ENCODE results near the gene SCT.

Gene SCT

GRCh38 chr11:629237-629583 is 2.2 kb upstream of the SCT start:
- H3K18ac ChIP-seq (ENCODE audit: low read depth in 1 of 2, low read length in 2 of 2) = no peak overlapping the region
- H2BK120ac ChIP-seq (ENCODE audit: low read depth, low read length) = no peak overlapping the region
- H2AFZ ChIP-seq (ENCODE audit: low read depth, low read length) = no peak overlapping the region
- no peak overlapping the region for H3K9ac ChIP-seq (ENCODE audit: low read length)
- no peak overlapping the region for H4K91ac ChIP-seq (ENCODE audit: low read length)
- no peak overlapping the region for H2BK5ac ChIP-seq (ENCODE audit: low read depth, low read length, poor library complexity, severe bottlenecking)
- DNase-seq = no peak
- no peak overlapping the region for H3K14ac ChIP-seq (ENCODE audit: low read length in 2 of 2)
- peaks cover under 1% of the 10 kb centered on the region for H3K79me1 ChIP-seq (replicated peaks; ENCODE audit: low read length, poor library complexity, severe bottlenecking)
- no peak overlapping the region for H3K23ac ChIP-seq (ENCODE audit: low read length in 2 of 2)
- H3K9me3 ChIP-seq (ENCODE audit: control insufficient read depth, low read length) = no peaks in the 10 kb centered on the region
- H3K4me2 ChIP-seq (ENCODE audit: low read length, poor library complexity, severe bottlenecking) = no peak overlapping the region
- H3K27me3 ChIP-seq (ENCODE audit: control insufficient read depth in 1 of 2, insufficient read depth in 1 of 2, low read length in 2 of 2) = peaks cover 18% of the 10 kb centered on the region in 2 experiments
- H3K36me3 ChIP-seq (ENCODE audit: control insufficient read depth in 1 of 2, insufficient read depth in 2 of 2, low read depth in 1 of 2, low read length in 2 of 2) = peaks cover 0 to 22% of the 10 kb centered on the region in 2 experiments
- H3K4me1 ChIP-seq (ENCODE audit: control insufficient read depth, insufficient read depth, low read depth, low read length) = peaks cover 20% of the 10 kb centered on the region
- no peak overlapping the region for H2BK12ac ChIP-seq (ENCODE audit: low read length in 2 of 2)
- H3K4ac ChIP-seq (ENCODE audit: low read depth in 1 of 2, low read length in 2 of 2) = no peak overlapping the region
- WGBS = 84% methylated on average over 8 of the region's 10 CpGs
- H4K8ac ChIP-seq (ENCODE audit: low read length) = no peak overlapping the region
- no peak overlapping the region for H2BK15ac ChIP-seq (ENCODE audit: low read depth, poor library complexity, severe bottlenecking)
- no peak overlapping the region for H3K27ac ChIP-seq (ENCODE audit: low read length, poor library complexity, severe bottlenecking)
- no peak overlapping the region for H2AK5ac ChIP-seq (ENCODE audit: low read length, severe bottlenecking)
- H3K4me3 ChIP-seq (ENCODE audit: insufficient read depth in 1 of 2, low read depth in 1 of 2, low read length in 2 of 2) = no peak overlapping the region

DNA sequence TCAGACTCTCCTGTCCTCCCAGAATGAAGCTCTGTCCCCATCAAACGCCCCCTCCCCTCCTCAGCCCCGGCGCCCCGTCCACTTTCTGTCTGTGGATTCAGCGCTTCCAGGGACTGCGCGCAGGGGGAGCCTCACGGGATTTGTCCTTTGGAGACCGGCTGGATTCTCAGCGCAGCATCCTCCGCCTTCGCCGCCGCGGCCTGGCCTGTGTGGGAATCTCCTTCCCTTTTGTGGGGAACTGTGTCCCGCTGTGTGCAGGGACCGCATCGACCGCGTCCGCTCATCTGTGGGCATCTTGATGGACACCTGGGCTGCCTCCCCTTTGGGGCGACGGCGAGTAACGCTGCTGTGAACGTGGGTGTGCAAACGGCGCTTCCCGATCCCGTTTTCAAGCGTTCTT is 1.1 kb upstream of the SCT start:
- peaks cover 0 to 32% of the 10 kb centered on the region in 2 experiments for H3K36me3 ChIP-seq (ENCODE audit: control insufficient read depth in 1 of 2, insufficient read depth in 2 of 2, low read depth in 1 of 2, low read length in 2 of 2)
- no peak for DNase-seq
- no peak overlapping the region for H3K27ac ChIP-seq (ENCODE audit: low read length, poor library complexity, severe bottlenecking)
- H3K79me1 ChIP-seq (replicated peaks; ENCODE audit: low read length, poor library complexity, severe bottlenecking) = peaks cover 2% of the 10 kb centered on the region
- no peak overlapping the region for H3K4me3 ChIP-seq (ENCODE audit: insufficient read depth in 1 of 2, low read depth in 1 of 2, low read length in 2 of 2)
- H2BK12ac ChIP-seq (ENCODE audit: low read length in 2 of 2) = no peak overlapping the region
- no peak overlapping the region for H3K4me2 ChIP-seq (ENCODE audit: low read length, poor library complexity, severe bottlenecking)
- H4K91ac ChIP-seq (ENCODE audit: low read length) = peak overlapping the region; percentile 25
- H2BK5ac ChIP-seq (ENCODE audit: low read depth, low read length, poor library complexity, severe bottlenecking) = no peak overlapping the region
- no peak overlapping the region for H3K23ac ChIP-seq (ENCODE audit: low read length in 2 of 2)
- H2AK5ac ChIP-seq (ENCODE audit: low read length, severe bottlenecking) = peak overlapping the region; percentile 56
- H3K9me3 ChIP-seq (ENCODE audit: control insufficient read depth, low read length) = no peaks in the 10 kb centered on the region
- H3K9ac ChIP-seq (ENCODE audit: low read length) = no peak overlapping the region
- no peak overlapping the region for H3K18ac ChIP-seq (ENCODE audit: low read depth in 1 of 2, low read length in 2 of 2)
- H2BK120ac ChIP-seq (ENCODE audit: low read depth, low read length) = no peak overlapping the region
- H3K14ac ChIP-seq (ENCODE audit: low read length in 2 of 2) = no peak overlapping the region
- no peak overlapping the region for H3K4ac ChIP-seq (ENCODE audit: low read depth in 1 of 2, low read length in 2 of 2)
- no peak overlapping the region for H2AFZ ChIP-seq (ENCODE audit: low read depth, low read length)
- H2BK15ac ChIP-seq (ENCODE audit: low read depth, poor library complexity, severe bottlenecking) = no peak overlapping the region
- peaks cover 18% of the 10 kb centered on the region in 2 experiments for H3K27me3 ChIP-seq (ENCODE audit: control insufficient read depth in 1 of 2, insufficient read depth in 1 of 2, low read length in 2 of 2)
- WGBS = 92% methylated on average over 31 of the region's 31 CpGs
- peaks cover 23% of the 10 kb centered on the region for H3K4me1 ChIP-seq (ENCODE audit: control insufficient read depth, insufficient read depth, low read depth, low read length)
- H4K8ac ChIP-seq (ENCODE audit: low read length) = no peak overlapping the region

- Histone ChIP-seq H3K27ac (ENCODE audit: low read length, poor library complexity, severe bottlenecking) (no peak overlapping the region), H3K14ac (ENCODE audit: low read length in 2 of 2) (no peak overlapping the region), H3K18ac (ENCODE audit: low read depth in 1 of 2, low read length in 2 of 2) (no peak overlapping the region), H3K23ac (ENCODE audit: low read length in 2 of 2) (no peak overlapping the region), H4K8ac (ENCODE audit: low read length) (no peak overlapping the region), H3K4me1 (ENCODE audit: control insufficient read depth, insufficient read depth, low read depth, low read length) (peaks cover 23% of the 10 kb centered on the region), H3K9ac (ENCODE audit: low read length) (no peak overlapping the region), H4K91ac (ENCODE audit: low read length) (no peak overlapping the region), H3K9me3 (ENCODE audit: control insufficient read depth, low read length) (no peaks in the 10 kb centered on the region), H3K4me3 (ENCODE audit: insufficient read depth in 1 of 2, low read depth in 1 of 2, low read length in 2 of 2) (no peak overlapping the region), H2BK120ac (ENCODE audit: low read depth, low read length) (no peak overlapping the region), H2BK15ac (ENCODE audit: low read depth, poor library complexity, severe bottlenecking) (no peak overlapping the region), H3K4ac (ENCODE audit: low read depth in 1 of 2, low read length in 2 of 2) (no peak overlapping the region), H2AFZ (ENCODE audit: low read depth, low read length) (no peak overlapping the region), H3K27me3 (ENCODE audit: control insufficient read depth in 1 of 2, insufficient read depth in 1 of 2, low read length in 2 of 2) (peaks cover 18% of the 10 kb centered on the region in 2 experiments), H2BK12ac (ENCODE audit: low read length in 2 of 2) (no peak overlapping the region), H2AK5ac (ENCODE audit: low read length, severe bottlenecking) (no peak overlapping the region), H3K79me1 (replicated peaks; ENCODE audit: low read length, poor library complexity, severe bottlenecking) (peaks cover 2% of the 10 kb centered on the region), H3K4me2 (ENCODE audit: low read length, poor library complexity, severe bottlenecking) (no peak overlapping the region), H3K36me3 (ENCODE audit: control insufficient read depth in 1 of 2, insufficient read depth in 2 of 2, low read depth in 1 of 2, low read length in 2 of 2) (peaks cover 0 to 32% of the 10 kb centered on the region in 2 experiments), H2BK5ac (ENCODE audit: low read depth, low read length, poor library complexity, severe bottlenecking) (no peak overlapping the region)
- DNase-seq = no peak
- 84% methylated on average over 4 of the region's 28 CpGs for WGBS
Measured at GRCh38 chr11:627308-627576, 261 bp upstream of the SCT start.

- Histone ChIP-seq H3K27ac (ENCODE audit: low read length, poor library complexity, severe bottlenecking) (no peak overlapping the region), H3K23ac (ENCODE audit: low read length in 2 of 2) (no peak overlapping the region), H3K36me3 (ENCODE audit: control insufficient read depth in 1 of 2, insufficient read depth in 2 of 2, low read depth in 1 of 2, low read length in 2 of 2) (peaks cover 0 to 46% of the 10 kb centered on the region in 2 experiments), H2BK12ac (ENCODE audit: low read length in 2 of 2) (no peak overlapping the region), H3K9ac (ENCODE audit: low read length) (no peak overlapping the region), H3K4me1 (ENCODE audit: control insufficient read depth, insufficient read depth, low read depth, low read length) (peaks cover 27% of the 10 kb centered on the region), H3K4me2 (ENCODE audit: low read length, poor library complexity, severe bottlenecking) (no peak overlapping the region), H2AK5ac (ENCODE audit: low read length, severe bottlenecking) (no peak overlapping the region), H4K91ac (ENCODE audit: low read length) (peak overlapping the region; percentile 20), H2AFZ (ENCODE audit: low read depth, low read length) (no peak overlapping the region), H3K18ac (ENCODE audit: low read depth in 1 of 2, low read length in 2 of 2) (no peak overlapping the region), H2BK5ac (ENCODE audit: low read depth, low read length, poor library complexity, severe bottlenecking) (no peak overlapping the region), H3K14ac (ENCODE audit: low read length in 2 of 2) (no peak overlapping the region), H2BK15ac (ENCODE audit: low read depth, poor library complexity, severe bottlenecking) (no peak overlapping the region), H2BK120ac (ENCODE audit: low read depth, low read length) (no peak overlapping the region), H3K27me3 (ENCODE audit: control insufficient read depth in 1 of 2, insufficient read depth in 1 of 2, low read length in 2 of 2) (peaks cover 18% of the 10 kb centered on the region in 2 experiments), H3K4me3 (ENCODE audit: insufficient read depth in 1 of 2, low read depth in 1 of 2, low read length in 2 of 2) (no peak overlapping the region), H3K79me1 (replicated peaks; ENCODE audit: low read length, poor library complexity, severe bottlenecking) (peaks cover 2% of the 10 kb centered on the region), H3K9me3 (ENCODE audit: control insufficient read depth, low read length) (no peaks in the 10 kb centered on the region), H4K8ac (ENCODE audit: low read length) (no peak overlapping the region), H3K4ac (ENCODE audit: low read depth in 1 of 2, low read length in 2 of 2) (no peak overlapping the region)
- 86% methylated on average over 20 of the region's 22 CpGs for WGBS
- no peak for DNase-seq
Measured at GRCh38 chr11:625636-626268, 1.2 kb downstream of the SCT start.
